Colonic mucosa (tissue), 4 donors: ENCODE measurements around the gene TBX15. TPM values are rescaled to one million over a fixed set of nuclear protein-coding genes. Genes with fewer than 3 reads are reported as not detected.

Experiments used
- DNase-seq: peaks from one replicate; pipeline ENCODE4 v3.0.0-alpha.2; 2020
- H3K27ac ChIP-seq: fragments of 200-600 bp; one replicate; pipeline ENCODE4 v1.8.0; 2021
- H3K27me3 ChIP-seq: fragments of 200-600 bp; one replicate; pipeline ENCODE4 v1.8.0; 2021
- H3K36me3 ChIP-seq: fragments of 200-600 bp; one replicate; pipeline ENCODE4 v1.8.0; 2021
- H3K4me1 ChIP-seq: fragments of 200-600 bp; one replicate; pipeline ENCODE4 v1.8.0; 2021; ENCODE audit warnings: mild to moderate bottlenecking
- H3K4me3 ChIP-seq: fragments of 200-600 bp; one replicate; pipeline ENCODE4 v1.8.0; 2021
- H3K9ac ChIP-seq, 2 donors: one replicate each; pipeline ENCODE4 v1.7.0; 2013; ENCODE audit warnings: control low read depth in 2 of 2, low read depth in 2 of 2, low read length in 2 of 2
- H3K9me3 ChIP-seq: fragments of 200-600 bp; one replicate; pipeline ENCODE4 v1.8.0; 2021
- intact Hi-C: fragments of 100-400 bp; cut with DNase I; formaldehyde crosslinking; loops from one replicate; pipeline ENCODE4 v1.14.1; 2022
- total RNA-seq, 2 donors: library from RNA; stranded (reverse); fragmentation: NEBNext Ultra II Directional in 1 of 2; extraction: Animal tissue kit (Norgen Biotek cat#: 25700) in 1 of 2; gene quantifications; one replicate each; pipeline ENCODE4 v1.2.1, GENCODE V29; 2021
- TF ChIP-seq, protein P1 (sequence below): fragments of 200-600 bp; IDR thresholded peaks from one replicate; pipeline ENCODE4 v1.8.0; 2022; ENCODE audit warnings: antibody characterized with exemption, mild to moderate bottlenecking
- donor health status: healthy.
- donor health status: DM: no; HTN: no; CAD: no.
- donor health status: DM: no; HTN: no; CAD: no.

Gene TBX15
- total RNA-seq, 2 donors from 2014 or later = 0.11 TPM; not detected in 1

DNA sequence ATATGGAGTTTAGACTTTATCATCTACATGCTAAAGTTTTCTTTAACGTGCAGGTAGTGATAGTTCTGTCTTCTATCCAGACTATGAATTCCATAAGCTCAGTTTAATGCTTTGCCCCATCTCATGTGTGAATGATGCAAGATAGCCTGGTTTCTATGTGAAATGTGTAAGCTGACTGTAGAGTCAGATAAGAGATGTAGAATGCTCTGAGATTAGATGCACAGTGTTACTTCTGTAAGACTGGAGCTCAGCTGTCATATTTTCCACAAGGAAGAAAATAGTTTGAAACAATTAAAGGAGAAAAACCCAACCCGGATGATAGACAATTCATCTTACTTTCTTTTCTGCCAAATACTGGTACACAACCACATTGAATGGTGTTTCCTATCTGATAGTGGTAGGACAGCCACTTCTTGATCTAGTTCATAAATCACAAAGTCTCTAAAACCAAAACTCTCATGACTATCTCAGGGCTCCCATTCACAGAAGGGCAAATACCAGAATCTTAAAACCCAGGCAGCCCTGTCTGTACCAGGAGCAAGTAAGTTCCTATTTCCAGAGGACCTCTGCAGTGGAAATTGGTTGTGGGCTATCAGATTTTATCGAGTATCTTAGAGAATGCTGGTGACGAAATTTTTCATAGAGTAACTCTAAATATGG lies 50.6 kb downstream of the TBX15 start:
- H3K9ac ChIP-seq = no peak overlapping the region
- no peaks in the 10 kb centered on the region for H3K36me3 ChIP-seq
- H3K27ac ChIP-seq = no peak overlapping the region
- no peaks in the 10 kb centered on the region for H3K4me1 ChIP-seq
- no peaks in the 10 kb centered on the region for H3K27me3 ChIP-seq
- intact Hi-C loops = no loop called here
- TF ChIP-seq, protein P1, sequence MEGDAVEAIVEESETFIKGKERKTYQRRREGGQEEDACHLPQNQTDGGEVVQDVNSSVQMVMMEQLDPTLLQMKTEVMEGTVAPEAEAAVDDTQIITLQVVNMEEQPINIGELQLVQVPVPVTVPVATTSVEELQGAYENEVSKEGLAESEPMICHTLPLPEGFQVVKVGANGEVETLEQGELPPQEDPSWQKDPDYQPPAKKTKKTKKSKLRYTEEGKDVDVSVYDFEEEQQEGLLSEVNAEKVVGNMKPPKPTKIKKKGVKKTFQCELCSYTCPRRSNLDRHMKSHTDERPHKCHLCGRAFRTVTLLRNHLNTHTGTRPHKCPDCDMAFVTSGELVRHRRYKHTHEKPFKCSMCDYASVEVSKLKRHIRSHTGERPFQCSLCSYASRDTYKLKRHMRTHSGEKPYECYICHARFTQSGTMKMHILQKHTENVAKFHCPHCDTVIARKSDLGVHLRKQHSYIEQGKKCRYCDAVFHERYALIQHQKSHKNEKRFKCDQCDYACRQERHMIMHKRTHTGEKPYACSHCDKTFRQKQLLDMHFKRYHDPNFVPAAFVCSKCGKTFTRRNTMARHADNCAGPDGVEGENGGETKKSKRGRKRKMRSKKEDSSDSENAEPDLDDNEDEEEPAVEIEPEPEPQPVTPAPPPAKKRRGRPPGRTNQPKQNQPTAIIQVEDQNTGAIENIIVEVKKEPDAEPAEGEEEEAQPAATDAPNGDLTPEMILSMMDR = no peak
- DNase-seq = no peak
- no peak overlapping the region for H3K4me3 ChIP-seq
- no peaks in the 10 kb centered on the region for H3K9me3 ChIP-seq

DNA sequence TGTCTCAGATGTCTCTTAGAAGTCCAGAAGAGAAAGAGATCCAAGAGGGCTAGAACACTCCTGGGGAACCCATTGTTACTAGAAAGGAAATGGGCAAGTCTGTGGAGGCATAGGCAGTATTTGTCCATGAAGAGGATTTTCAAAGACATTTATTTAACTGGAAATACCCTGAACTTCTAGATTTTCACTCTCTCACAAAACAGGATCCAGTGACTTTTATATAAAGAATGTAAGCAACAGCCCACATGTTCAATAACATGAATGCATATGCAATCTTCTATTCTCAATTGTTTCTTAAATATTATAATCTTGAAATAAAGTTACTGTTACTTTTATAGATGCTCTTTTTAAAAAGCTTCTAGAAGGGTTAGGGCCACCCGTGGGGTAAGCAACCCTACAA lies 53.4 kb downstream of the TBX15 start:
- Histone ChIP-seq H3K9me3 (no peaks in the 10 kb centered on the region), H3K36me3 (no peaks in the 10 kb centered on the region), H3K4me1 (no peaks in the 10 kb centered on the region), H3K4me3 (no peak overlapping the region), H3K27me3 (no peaks in the 10 kb centered on the region), H3K27ac (no peak overlapping the region), H3K9ac (no peak overlapping the region)
- DNase-seq = no peak
- TF ChIP-seq, protein P1 = no peak
- intact Hi-C loops = no loop called here

DNA sequence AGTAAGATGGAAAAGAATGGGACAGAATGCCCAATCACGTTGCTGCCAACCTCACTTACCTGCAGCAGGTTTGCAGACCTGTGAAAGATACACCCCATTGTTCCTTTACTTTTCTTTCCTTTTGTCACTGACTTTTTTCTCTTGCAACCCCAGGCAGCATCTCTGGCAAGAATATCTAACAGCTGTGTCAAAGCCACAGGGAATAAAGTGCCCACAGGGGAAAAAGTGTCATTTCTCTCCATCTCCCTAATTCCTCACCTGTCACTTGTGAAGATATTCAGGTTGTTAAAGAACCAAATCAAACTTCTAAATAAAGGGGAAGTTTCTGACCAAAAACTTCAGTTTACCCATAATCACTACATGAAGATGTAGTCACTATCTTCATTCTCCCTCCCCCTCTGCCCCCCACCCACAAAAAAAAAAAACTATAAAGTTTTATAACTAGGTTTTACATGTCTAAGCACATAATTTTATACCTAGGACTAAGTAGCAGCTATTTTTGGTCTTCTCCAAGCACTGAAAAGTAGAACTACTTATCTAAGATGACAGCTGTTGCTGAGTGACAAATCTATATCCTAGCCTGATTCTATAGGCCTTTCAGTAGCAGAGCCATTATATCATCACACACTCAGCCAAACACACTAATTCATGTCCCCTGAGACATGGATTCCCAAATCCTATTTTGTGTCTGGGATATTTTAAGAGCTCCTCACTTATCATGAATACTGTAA lies 54.9 kb downstream of the TBX15 start:
- Histone ChIP-seq H3K27me3 (no peaks in the 10 kb centered on the region), H3K36me3 (no peaks in the 10 kb centered on the region), H3K4me1 (no peaks in the 10 kb centered on the region), H3K9me3 (no peaks in the 10 kb centered on the region), H3K4me3 (no peak overlapping the region), H3K9ac (no peak overlapping the region), H3K27ac (no peak overlapping the region)
- intact Hi-C loops = no loop called here
- no peak for DNase-seq
- TF ChIP-seq, protein P1 = no peak

DNA sequence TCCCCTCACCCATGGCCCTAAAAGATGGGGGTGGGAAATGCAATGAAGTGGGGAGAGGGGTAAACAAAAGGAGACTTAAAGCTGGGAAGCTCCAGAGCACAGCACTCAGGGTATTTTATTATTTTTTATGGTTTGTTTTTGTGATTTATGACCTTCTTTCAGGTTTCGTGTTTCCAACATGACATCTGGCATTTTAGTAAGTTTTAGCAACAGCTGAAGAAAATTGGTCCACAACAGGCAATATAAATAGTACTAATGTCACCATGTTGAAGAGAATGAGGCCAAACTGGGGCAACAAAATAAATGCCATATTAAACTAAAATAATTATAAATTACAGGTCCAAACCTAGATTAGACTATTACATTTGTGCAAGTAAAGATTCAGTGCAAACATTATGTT lies 56.3 kb downstream of the TBX15 start:
- TF ChIP-seq, protein P1 = no peak
- H3K4me1 ChIP-seq = no peaks in the 10 kb centered on the region
- no peak overlapping the region for H3K27ac ChIP-seq
- no peaks in the 10 kb centered on the region for H3K36me3 ChIP-seq
- intact Hi-C loops = no loop called here
- DNase-seq = no peak
- no peak overlapping the region for H3K9ac ChIP-seq
- H3K4me3 ChIP-seq = no peak overlapping the region
- H3K27me3 ChIP-seq = no peaks in the 10 kb centered on the region
- H3K9me3 ChIP-seq = no peaks in the 10 kb centered on the region

DNA sequence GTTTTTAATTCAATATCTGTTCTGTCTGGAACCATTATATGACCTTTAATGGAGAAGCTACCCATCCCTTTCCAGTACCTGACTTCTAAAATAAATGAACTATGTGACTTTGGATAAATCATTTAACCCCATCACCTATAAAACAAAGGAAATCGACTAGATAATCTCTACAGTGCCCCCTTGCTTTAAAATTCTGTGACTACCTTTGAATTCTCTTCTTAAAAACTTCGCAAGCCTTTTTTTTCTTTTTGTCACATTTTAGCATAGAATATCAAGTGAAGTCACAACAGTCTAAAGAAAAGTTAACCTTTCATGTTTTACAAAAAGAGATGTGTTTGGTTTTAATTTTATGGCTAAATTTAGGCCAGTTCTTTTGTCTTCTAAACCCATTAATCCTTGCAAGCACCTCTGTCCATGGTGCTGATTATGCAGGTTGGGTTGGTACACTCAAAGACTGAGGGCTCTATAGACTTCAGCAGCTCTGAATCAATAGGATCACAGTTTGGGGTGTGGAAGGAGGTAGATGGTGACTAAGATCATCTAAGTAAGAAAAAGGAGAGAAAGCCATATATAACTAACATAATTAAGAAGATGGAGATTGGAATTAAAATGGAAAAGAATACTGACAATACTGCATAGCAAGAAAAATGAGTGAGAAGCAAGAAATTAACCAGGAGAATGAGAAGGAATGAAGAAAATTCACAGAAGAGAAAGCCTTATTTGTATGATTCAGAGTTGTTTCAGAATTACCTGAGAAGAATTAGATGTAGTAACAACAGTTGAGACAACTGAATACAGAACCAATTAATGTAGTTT lies 59.2 kb downstream of the TBX15 start:
- TF ChIP-seq, protein P1 = no peak
- no peaks in the 10 kb centered on the region for H3K9me3 ChIP-seq
- H3K4me3 ChIP-seq = no peak overlapping the region
- H3K27me3 ChIP-seq = no peaks in the 10 kb centered on the region
- DNase-seq = no peak
- H3K4me1 ChIP-seq = no peaks in the 10 kb centered on the region
- H3K36me3 ChIP-seq = no peaks in the 10 kb centered on the region
- no peak overlapping the region for H3K27ac ChIP-seq
- no peak overlapping the region for H3K9ac ChIP-seq
- intact Hi-C loops = no loop called here
